Liver (tissue), 9 donors: ENCODE measurements around the gene KCND2. TPM values are rescaled to one million over a fixed set of nuclear protein-coding genes. Genes with fewer than 3 reads are reported as not detected.

Source experiments
- DNase-seq: peaks from one replicate; pipeline ENCODE4 v3.0.0-alpha.2; 2017; ENCODE audit warnings: low spot score
- H3K27ac ChIP-seq, 2 donors: one replicate each; pipeline ENCODE4 v1.7.0; 2013; ENCODE audit warnings: inconsistent platforms in 2 of 2, low read length in 2 of 2, control low read depth in 1 of 2, low read depth in 1 of 2, mild to moderate bottlenecking in 1 of 2
- H3K27me3 ChIP-seq, 4 donors: one replicate each; pipeline versions ENCODE4 v1.6.1 to v1.7.0; 2013; ENCODE audit warnings: low read length in 3 of 4, inconsistent platforms in 1 of 4, mild to moderate bottlenecking in 1 of 4, moderate library complexity in 1 of 4; ENCODE audit not compliant: control insufficient read depth in 4 of 4, insufficient read depth in 4 of 4
- H3K36me3 ChIP-seq, 4 donors: one replicate each; pipeline versions ENCODE4 v1.6.1 to v1.7.0; 2013; ENCODE audit warnings: low read length in 3 of 4, mild to moderate bottlenecking in 3 of 4, low read depth in 1 of 4, moderate library complexity in 1 of 4; ENCODE audit not compliant: control insufficient read depth in 4 of 4, insufficient read depth in 3 of 4
- H3K4me1 ChIP-seq, 4 donors: one replicate each; pipeline versions ENCODE4 v1.6.1 to v1.7.0; 2013; ENCODE audit warnings: low read length in 3 of 4, mild to moderate bottlenecking in 3 of 4, moderate library complexity in 1 of 4; ENCODE audit not compliant: control insufficient read depth in 4 of 4, insufficient read depth in 4 of 4
- H3K4me3 ChIP-seq, 3 donors: one replicate each; pipeline versions ENCODE4 v1.6.1 to v1.7.0; 2013; ENCODE audit warnings: low read length in 3 of 3, control low read depth in 1 of 3, low read depth in 1 of 3, mild to moderate bottlenecking in 1 of 3
- H3K9ac ChIP-seq, 2 donors: one replicate each; pipeline ENCODE4 v1.7.0; 2013; ENCODE audit warnings: low read length in 2 of 2, mild to moderate bottlenecking in 2 of 2, moderate library complexity in 2 of 2, control low read depth in 1 of 2, low read depth in 1 of 2
- H3K9me3 ChIP-seq, 4 donors: one replicate each; pipeline versions ENCODE4 v1.6.1 to v1.7.0; 2013; ENCODE audit warnings: low read length in 3 of 4; ENCODE audit not compliant: control insufficient read depth in 4 of 4
- EGR1 ChIP-seq, 2 donors: IDR thresholded peaks; 2 replicates each; pipeline ENCODE4 v1.6.1; 2016 to 2018; ENCODE audit warnings: antibody characterized with exemption in 2 of 2, low read depth in 2 of 2
- FOXA2 ChIP-seq: IDR thresholded peaks from 2 replicates; pipeline ENCODE4 v1.6.1; 2016; ENCODE audit warnings: antibody characterized with exemption
- HNF4A ChIP-seq, 2 donors: conservative IDR thresholded peaks; 2 replicates each; pipeline ENCODE4 v1.6.1; 2016; ENCODE audit warnings: antibody characterized with exemption in 2 of 2, mild to moderate bottlenecking in 2 of 2
- HNF4G ChIP-seq: IDR thresholded peaks from 2 replicates; pipeline ENCODE4 v1.6.1; 2016; ENCODE audit warnings: antibody characterized with exemption
- JUND ChIP-seq, 2 donors: IDR thresholded peaks; 2 replicates each; pipeline ENCODE4 v1.6.1; 2016; ENCODE audit warnings: antibody characterized with exemption in 2 of 2
- MAX ChIP-seq: IDR thresholded peaks from 2 replicates; pipeline ENCODE4 v1.6.1; 2016; ENCODE audit warnings: antibody characterized with exemption
- NR2F2 ChIP-seq: IDR thresholded peaks from 2 replicates; pipeline ENCODE4 v1.6.1; 2016; ENCODE audit warnings: antibody characterized with exemption
- RAD21 ChIP-seq, 2 donors: IDR thresholded peaks; 2 replicates each; pipeline ENCODE4 v1.6.1; 2016; ENCODE audit warnings: antibody characterized with exemption in 2 of 2, mild to moderate bottlenecking in 2 of 2
- RXRA ChIP-seq, 2 donors: IDR thresholded peaks; 2 replicates each; pipeline ENCODE4 v1.6.1; 2017 to 2018; ENCODE audit warnings: antibody characterized with exemption in 2 of 2, mild to moderate bottlenecking in 1 of 2
- SP1 ChIP-seq: IDR thresholded peaks from 2 replicates; pipeline ENCODE4 v1.6.1; 2018; ENCODE audit warnings: antibody characterized with exemption, mild to moderate bottlenecking
- YY1 ChIP-seq: IDR thresholded peaks from 2 replicates; pipeline ENCODE4 v1.6.1; 2016; ENCODE audit warnings: antibody characterized with exemption, mild to moderate bottlenecking
- WGBS: extraction: QIAGEN DNeasy Blood & Tissue Kit; methylation state at CpG from one replicate; pipeline ENCODE4 v1.1.7; 2013; 5-methylcytosine and 5-hydroxymethylcytosine counted together
- polyA plus RNA-seq, 2 donors: library from polyadenylated mRNA; stranded (reverse) in 1 of 2; unstranded in 1 of 2; fragments of 200-250 nt in 1 of 2; fragments of >200 nt in 1 of 2; fragmentation: Nextera tagmentation in 1 of 2; extraction: Ambion mirVana in 1 of 2; gene quantifications; one replicate each; pipeline versions ENCODE4 v1.2.1 to v1.2.3, GENCODE V29; 2013 to 2015
- total RNA-seq, 2 donors: library from RNA; depleted of rRNA; stranded (reverse); fragments of >200 nt; gene quantifications; one replicate each; pipeline ENCODE4 v1.2.3, GENCODE V29; 2014
- TF ChIP-seq, protein P1 (sequence below): fragments of 150-350 bp; IDR thresholded peaks from 2 replicates; pipeline ENCODE4 v1.5.1; 2017; ENCODE audit warnings: improper control_type of control experiment, low read depth, low read length; ENCODE audit not compliant: missing input control
- TF ChIP-seq, protein P2 (sequence below): IDR thresholded peaks from 2 replicates; pipeline ENCODE4 v1.6.1; 2016; ENCODE audit warnings: antibody characterized with exemption
- TF ChIP-seq, protein P3 (sequence below): IDR thresholded peaks from 2 replicates; pipeline ENCODE4 v1.6.1; 2016; ENCODE audit warnings: antibody characterized with exemption
- TF ChIP-seq, protein P4 (sequence below): IDR thresholded peaks from 2 replicates; pipeline ENCODE4 v1.6.1; 2016; ENCODE audit warnings: antibody characterized with exemption, mild to moderate bottlenecking
- donor health status: healthy.
- donor health status: healthy.
- donor health status: healthy.
- donor health status: healthy.
- donor health status: healthy.

KCND2 gene
- total and polyA plus RNA-seq, 4 donors = 0.02 to 0.22 (median 0.07) TPM

DNA sequence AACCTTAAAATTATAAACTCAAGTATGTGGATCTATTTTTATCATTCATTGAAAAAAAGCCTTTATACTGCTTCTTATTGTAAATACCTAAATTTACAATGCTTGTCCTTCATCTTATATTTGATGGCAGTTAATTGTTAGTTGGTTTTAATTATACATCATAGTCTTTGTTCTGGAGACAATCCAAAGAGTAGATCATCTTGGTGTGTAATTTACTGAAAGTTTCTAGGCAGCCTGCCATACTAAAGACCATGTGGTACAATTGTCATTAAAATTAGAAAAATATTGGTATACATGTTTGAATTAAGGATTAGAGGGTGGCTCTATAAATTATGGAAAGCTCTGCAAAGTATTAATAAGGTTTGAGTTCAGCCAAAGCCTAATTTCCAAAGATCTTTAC is 231.4 kb downstream of the KCND2 start (continued):
- TF ChIP-seq RXRA (IDR thresholded peaks at IDR 0.05) (no peak), RAD21 (IDR thresholded peaks at IDR 0.05) (no peak), FOXA2 (no peak), HNF4A (conservative IDR thresholded peaks at IDR 0.05) (no peak), HNF4G (no peak), JUND (IDR thresholded peaks at IDR 0.05) (no peak), MAX (no peak)
- TF ChIP-seq, protein P1, sequence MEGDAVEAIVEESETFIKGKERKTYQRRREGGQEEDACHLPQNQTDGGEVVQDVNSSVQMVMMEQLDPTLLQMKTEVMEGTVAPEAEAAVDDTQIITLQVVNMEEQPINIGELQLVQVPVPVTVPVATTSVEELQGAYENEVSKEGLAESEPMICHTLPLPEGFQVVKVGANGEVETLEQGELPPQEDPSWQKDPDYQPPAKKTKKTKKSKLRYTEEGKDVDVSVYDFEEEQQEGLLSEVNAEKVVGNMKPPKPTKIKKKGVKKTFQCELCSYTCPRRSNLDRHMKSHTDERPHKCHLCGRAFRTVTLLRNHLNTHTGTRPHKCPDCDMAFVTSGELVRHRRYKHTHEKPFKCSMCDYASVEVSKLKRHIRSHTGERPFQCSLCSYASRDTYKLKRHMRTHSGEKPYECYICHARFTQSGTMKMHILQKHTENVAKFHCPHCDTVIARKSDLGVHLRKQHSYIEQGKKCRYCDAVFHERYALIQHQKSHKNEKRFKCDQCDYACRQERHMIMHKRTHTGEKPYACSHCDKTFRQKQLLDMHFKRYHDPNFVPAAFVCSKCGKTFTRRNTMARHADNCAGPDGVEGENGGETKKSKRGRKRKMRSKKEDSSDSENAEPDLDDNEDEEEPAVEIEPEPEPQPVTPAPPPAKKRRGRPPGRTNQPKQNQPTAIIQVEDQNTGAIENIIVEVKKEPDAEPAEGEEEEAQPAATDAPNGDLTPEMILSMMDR = no peak

GRCh38 chr7:120505770-120506169 is 232.8 kb downstream of the KCND2 start:
- no peak for DNase-seq
- no peaks in the 10 kb centered on the region for H3K4me1 ChIP-seq
- no peak overlapping the region for H3K9ac ChIP-seq
- H3K36me3 ChIP-seq = no peaks in the 10 kb centered on the region
- no peak for TF ChIP-seq EGR1 (IDR thresholded peaks at IDR 0.05; ENCODE audit: low read depth in 2 of 2)
- H3K27me3 ChIP-seq = peaks cover 0 to 3% (median 0%) of the 10 kb centered on the region in 4 donors
- no peak overlapping the region for H3K4me3 ChIP-seq
- H3K9me3 ChIP-seq = no peaks in the 10 kb centered on the region
- no peak overlapping the region for H3K27ac ChIP-seq

DNA sequence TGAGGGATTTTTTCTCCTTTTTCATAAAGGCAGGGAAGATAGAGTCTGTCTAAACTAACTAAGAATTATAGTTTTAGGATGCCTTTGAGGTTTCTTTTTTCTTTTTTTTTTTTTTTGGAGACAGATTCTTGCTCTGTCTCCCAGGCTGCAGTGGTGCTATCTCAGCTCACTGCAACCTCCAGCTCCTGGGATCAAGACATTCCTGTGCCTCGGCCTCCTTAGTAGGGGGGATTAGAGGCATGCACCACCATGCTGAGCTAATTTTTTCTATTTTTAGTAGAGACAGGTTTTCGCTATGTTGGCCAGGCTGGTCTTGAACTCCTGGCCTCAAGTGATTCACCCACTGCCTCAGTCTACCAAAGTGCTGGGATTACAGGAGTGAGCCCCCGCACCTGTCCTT is 239.7 kb downstream of the KCND2 start:
- TF ChIP-seq SP1 = no peak
- TF ChIP-seq, protein P2, sequence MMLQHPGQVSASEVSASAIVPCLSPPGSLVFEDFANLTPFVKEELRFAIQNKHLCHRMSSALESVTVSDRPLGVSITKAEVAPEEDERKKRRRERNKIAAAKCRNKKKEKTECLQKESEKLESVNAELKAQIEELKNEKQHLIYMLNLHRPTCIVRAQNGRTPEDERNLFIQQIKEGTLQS = no peak
- TF ChIP-seq, protein P3, sequence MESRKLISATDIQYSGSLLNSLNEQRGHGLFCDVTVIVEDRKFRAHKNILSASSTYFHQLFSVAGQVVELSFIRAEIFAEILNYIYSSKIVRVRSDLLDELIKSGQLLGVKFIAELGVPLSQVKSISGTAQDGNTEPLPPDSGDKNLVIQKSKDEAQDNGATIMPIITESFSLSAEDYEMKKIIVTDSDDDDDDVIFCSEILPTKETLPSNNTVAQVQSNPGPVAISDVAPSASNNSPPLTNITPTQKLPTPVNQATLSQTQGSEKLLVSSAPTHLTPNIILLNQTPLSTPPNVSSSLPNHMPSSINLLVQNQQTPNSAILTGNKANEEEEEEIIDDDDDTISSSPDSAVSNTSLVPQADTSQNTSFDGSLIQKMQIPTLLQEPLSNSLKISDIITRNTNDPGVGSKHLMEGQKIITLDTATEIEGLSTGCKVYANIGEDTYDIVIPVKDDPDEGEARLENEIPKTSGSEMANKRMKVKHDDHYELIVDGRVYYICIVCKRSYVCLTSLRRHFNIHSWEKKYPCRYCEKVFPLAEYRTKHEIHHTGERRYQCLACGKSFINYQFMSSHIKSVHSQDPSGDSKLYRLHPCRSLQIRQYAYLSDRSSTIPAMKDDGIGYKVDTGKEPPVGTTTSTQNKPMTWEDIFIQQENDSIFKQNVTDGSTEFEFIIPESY = no peak
- no peaks in the 10 kb centered on the region for H3K36me3 ChIP-seq
- WGBS = 68% methylated on average over 3 of the region's 3 CpGs

GRCh38 chr7:120519224-120519623 is 246.2 kb downstream of the KCND2 start:
- TF ChIP-seq SP1 (no peak), HNF4A (conservative IDR thresholded peaks at IDR 0.05) (no peak), YY1 (no peak), RXRA (IDR thresholded peaks at IDR 0.05) (no peak), NR2F2 (no peak), MAX (no peak), FOXA2 (no peak), RAD21 (IDR thresholded peaks at IDR 0.05) (no peak), EGR1 (IDR thresholded peaks at IDR 0.05; ENCODE audit: low read depth in 2 of 2) (no peak)
- TF ChIP-seq, protein P3 = no peak
- TF ChIP-seq, protein P2 = no peak
- TF ChIP-seq, protein P4, sequence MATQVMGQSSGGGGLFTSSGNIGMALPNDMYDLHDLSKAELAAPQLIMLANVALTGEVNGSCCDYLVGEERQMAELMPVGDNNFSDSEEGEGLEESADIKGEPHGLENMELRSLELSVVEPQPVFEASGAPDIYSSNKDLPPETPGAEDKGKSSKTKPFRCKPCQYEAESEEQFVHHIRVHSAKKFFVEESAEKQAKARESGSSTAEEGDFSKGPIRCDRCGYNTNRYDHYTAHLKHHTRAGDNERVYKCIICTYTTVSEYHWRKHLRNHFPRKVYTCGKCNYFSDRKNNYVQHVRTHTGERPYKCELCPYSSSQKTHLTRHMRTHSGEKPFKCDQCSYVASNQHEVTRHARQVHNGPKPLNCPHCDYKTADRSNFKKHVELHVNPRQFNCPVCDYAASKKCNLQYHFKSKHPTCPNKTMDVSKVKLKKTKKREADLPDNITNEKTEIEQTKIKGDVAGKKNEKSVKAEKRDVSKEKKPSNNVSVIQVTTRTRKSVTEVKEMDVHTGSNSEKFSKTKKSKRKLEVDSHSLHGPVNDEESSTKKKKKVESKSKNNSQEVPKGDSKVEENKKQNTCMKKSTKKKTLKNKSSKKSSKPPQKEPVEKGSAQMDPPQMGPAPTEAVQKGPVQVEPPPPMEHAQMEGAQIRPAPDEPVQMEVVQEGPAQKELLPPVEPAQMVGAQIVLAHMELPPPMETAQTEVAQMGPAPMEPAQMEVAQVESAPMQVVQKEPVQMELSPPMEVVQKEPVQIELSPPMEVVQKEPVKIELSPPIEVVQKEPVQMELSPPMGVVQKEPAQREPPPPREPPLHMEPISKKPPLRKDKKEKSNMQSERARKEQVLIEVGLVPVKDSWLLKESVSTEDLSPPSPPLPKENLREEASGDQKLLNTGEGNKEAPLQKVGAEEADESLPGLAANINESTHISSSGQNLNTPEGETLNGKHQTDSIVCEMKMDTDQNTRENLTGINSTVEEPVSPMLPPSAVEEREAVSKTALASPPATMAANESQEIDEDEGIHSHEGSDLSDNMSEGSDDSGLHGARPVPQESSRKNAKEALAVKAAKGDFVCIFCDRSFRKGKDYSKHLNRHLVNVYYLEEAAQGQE = no peak
- Histone ChIP-seq H3K36me3 (no peaks in the 10 kb centered on the region), H3K9me3 (no peaks in the 10 kb centered on the region), H3K4me1 (no peaks in the 10 kb centered on the region), H3K4me3 (no peak overlapping the region), H3K27me3 (peaks cover 0 to 2% (median 0%) of the 10 kb centered on the region in 4 donors), H3K9ac (no peak overlapping the region), H3K27ac (no peak overlapping the region)
- no peak for DNase-seq
- 86% methylated on average over 3 of the region's 3 CpGs for WGBS

More for the DNA sequence above, 239.7 kb downstream of the KCND2 start:
- Histone ChIP-seq H3K27me3 (peaks cover 0 to 4% (median 2%) of the 10 kb centered on the region in 4 donors), H3K9ac (no peak overlapping the region), H3K27ac (no peak overlapping the region), H3K9me3 (no peaks in the 10 kb centered on the region), H3K4me3 (no peak overlapping the region), H3K4me1 (no peaks in the 10 kb centered on the region)
- no peak for DNase-seq
